ENCODE measurements around the gene PYDC2.

- TF ChIP-seq, protein P1, sequence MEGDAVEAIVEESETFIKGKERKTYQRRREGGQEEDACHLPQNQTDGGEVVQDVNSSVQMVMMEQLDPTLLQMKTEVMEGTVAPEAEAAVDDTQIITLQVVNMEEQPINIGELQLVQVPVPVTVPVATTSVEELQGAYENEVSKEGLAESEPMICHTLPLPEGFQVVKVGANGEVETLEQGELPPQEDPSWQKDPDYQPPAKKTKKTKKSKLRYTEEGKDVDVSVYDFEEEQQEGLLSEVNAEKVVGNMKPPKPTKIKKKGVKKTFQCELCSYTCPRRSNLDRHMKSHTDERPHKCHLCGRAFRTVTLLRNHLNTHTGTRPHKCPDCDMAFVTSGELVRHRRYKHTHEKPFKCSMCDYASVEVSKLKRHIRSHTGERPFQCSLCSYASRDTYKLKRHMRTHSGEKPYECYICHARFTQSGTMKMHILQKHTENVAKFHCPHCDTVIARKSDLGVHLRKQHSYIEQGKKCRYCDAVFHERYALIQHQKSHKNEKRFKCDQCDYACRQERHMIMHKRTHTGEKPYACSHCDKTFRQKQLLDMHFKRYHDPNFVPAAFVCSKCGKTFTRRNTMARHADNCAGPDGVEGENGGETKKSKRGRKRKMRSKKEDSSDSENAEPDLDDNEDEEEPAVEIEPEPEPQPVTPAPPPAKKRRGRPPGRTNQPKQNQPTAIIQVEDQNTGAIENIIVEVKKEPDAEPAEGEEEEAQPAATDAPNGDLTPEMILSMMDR (conservative IDR thresholded peaks at IDR 0.05 in 1 of 2, IDR thresholded peaks at IDR 0.05 in 1 of 2; ENCODE audit: low read depth in 1 of 2, low read length in 2 of 2), result no peak
- TF ChIP-seq EZH2 (IDR thresholded peaks at IDR 0.05; ENCODE audit: low read length, missing control alignments), result no peak
These were observed 46.2 kb upstream of the PYDC2 start for GRCh38 chr3:191414732-191415131.
